Measurements from ENCODE around the gene CFAP74. TPM values are rescaled to one million over a fixed set of nuclear protein-coding genes. Genes with fewer than 3 reads are reported as not detected.

The CFAP74 gene
- total RNA-seq, 1 experiment from 2014 or later = not detected

GRCh38 chr1:2049225-2049717 is 45.7 kb upstream of the CFAP74 start:
- DNase-seq = no peak
- no peak overlapping the region for H3K4me3 ChIP-seq (ENCODE audit: low read length)

GRCh38 chr1:2047749-2048729 is 44.5 kb upstream of the CFAP74 start:
- Histone ChIP-seq H2AFZ (ENCODE audit: low read length) (no peak overlapping the region), H3K27me3 (ENCODE audit: low read length) (no peaks in the 10 kb centered on the region), H3K4me1 (ENCODE audit: low read length) (no peaks in the 10 kb centered on the region), H3K27ac (ENCODE audit: low read length) (no peak overlapping the region), H4K20me1 (ENCODE audit: insufficient read depth, low read depth, low read length) (0 out of 2 replicates have a peak, but pooled peaks cover 3% of the 10 kb centered on the region), H3K36me3 (ENCODE audit: insufficient read depth, low read length) (no peaks in the 10 kb centered on the region), H3K9me2 (replicated peaks; ENCODE audit: insufficient read depth, low read length) (no peaks in the 10 kb centered on the region), H3K4me3 (ENCODE audit: low read length) (no peak overlapping the region), H3K4me2 (ENCODE audit: low read depth, low read length, poor library complexity, severe bottlenecking) (no peak overlapping the region), H3K9ac (ENCODE audit: low read length) (no peak overlapping the region), H3K9me3 (ENCODE audit: low read length) (no peaks in the 10 kb centered on the region), H3K79me2 (ENCODE audit: low read length) (no peaks in the 10 kb centered on the region)
- no peak for DNase-seq

More at GRCh38 chr1:2049225-2049717, 45.7 kb upstream of the CFAP74 start:
- Histone ChIP-seq H3K79me2 (ENCODE audit: low read length) (no peaks in the 10 kb centered on the region), H4K20me1 (ENCODE audit: insufficient read depth, low read depth, low read length) (0 out of 2 replicates have a peak, but pooled peaks cover 3% of the 10 kb centered on the region), H3K9ac (ENCODE audit: low read length) (no peak overlapping the region), H3K27me3 (ENCODE audit: low read length) (no peaks in the 10 kb centered on the region), H3K4me2 (ENCODE audit: low read depth, low read length, poor library complexity, severe bottlenecking) (no peak overlapping the region), H3K36me3 (ENCODE audit: insufficient read depth, low read length) (no peaks in the 10 kb centered on the region), H3K27ac (ENCODE audit: low read length) (no peak overlapping the region), H3K4me1 (ENCODE audit: low read length) (no peaks in the 10 kb centered on the region), H3K9me2 (replicated peaks; ENCODE audit: insufficient read depth, low read length) (no peaks in the 10 kb centered on the region), H2AFZ (ENCODE audit: low read length) (no peak overlapping the region), H3K9me3 (ENCODE audit: low read length) (no peaks in the 10 kb centered on the region)

GRCh38 chr1:2046953-2047748 is 43.6 kb upstream of the CFAP74 start:
- H3K4me2 ChIP-seq (ENCODE audit: low read depth, low read length, poor library complexity, severe bottlenecking) = no peak overlapping the region
- no peak for DNase-seq

GRCh38 chr1:2046174-2046917 is 42.8 kb upstream of the CFAP74 start:
- no peak overlapping the region for H2AFZ ChIP-seq (ENCODE audit: low read length)
- H3K27me3 ChIP-seq (ENCODE audit: low read length) = no peaks in the 10 kb centered on the region
- no peak overlapping the region for H3K4me2 ChIP-seq (ENCODE audit: low read depth, low read length, poor library complexity, severe bottlenecking)
- no peaks in the 10 kb centered on the region for H3K9me3 ChIP-seq (ENCODE audit: low read length)
- H3K27ac ChIP-seq (ENCODE audit: low read length) = no peak overlapping the region
- no peaks in the 10 kb centered on the region for H3K9me2 ChIP-seq (replicated peaks; ENCODE audit: insufficient read depth, low read length)
- H4K20me1 ChIP-seq (ENCODE audit: insufficient read depth, low read depth, low read length) = 0 out of 2 replicates have a peak, but pooled peaks cover 3% of the 10 kb centered on the region
- H3K79me2 ChIP-seq (ENCODE audit: low read length) = no peaks in the 10 kb centered on the region
- no peaks in the 10 kb centered on the region for H3K36me3 ChIP-seq (ENCODE audit: insufficient read depth, low read length)
- no peak overlapping the region for H3K4me3 ChIP-seq (ENCODE audit: low read length)
- DNase-seq = peak; percentile 80
- H3K9ac ChIP-seq (ENCODE audit: low read length) = no peak overlapping the region
- H3K4me1 ChIP-seq (ENCODE audit: low read length) = no peaks in the 10 kb centered on the region

More at GRCh38 chr1:2046953-2047748, 43.6 kb upstream of the CFAP74 start:
- H2AFZ ChIP-seq (ENCODE audit: low read length) = no peak overlapping the region
- H3K9ac ChIP-seq (ENCODE audit: low read length) = no peak overlapping the region
- H3K9me2 ChIP-seq (replicated peaks; ENCODE audit: insufficient read depth, low read length) = no peaks in the 10 kb centered on the region
- no peaks in the 10 kb centered on the region for H3K9me3 ChIP-seq (ENCODE audit: low read length)
- no peak overlapping the region for H3K27ac ChIP-seq (ENCODE audit: low read length)
- 0 out of 2 replicates have a peak, but pooled peaks cover 3% of the 10 kb centered on the region for H4K20me1 ChIP-seq (ENCODE audit: insufficient read depth, low read depth, low read length)
- H3K36me3 ChIP-seq (ENCODE audit: insufficient read depth, low read length) = no peaks in the 10 kb centered on the region
- H3K79me2 ChIP-seq (ENCODE audit: low read length) = no peaks in the 10 kb centered on the region
- H3K4me1 ChIP-seq (ENCODE audit: low read length) = no peaks in the 10 kb centered on the region
- no peak overlapping the region for H3K4me3 ChIP-seq (ENCODE audit: low read length)
- no peaks in the 10 kb centered on the region for H3K27me3 ChIP-seq (ENCODE audit: low read length)

- H3K4me3 ChIP-seq (ENCODE audit: low read length) = no peak overlapping the region
- no peak overlapping the region for H3K4me2 ChIP-seq (ENCODE audit: low read depth, low read length, poor library complexity, severe bottlenecking)
- no peaks in the 10 kb centered on the region for H3K27me3 ChIP-seq (ENCODE audit: low read length)
Measured at GRCh38 chr1:2045468-2046173, 42.0 kb upstream of the CFAP74 start.

GRCh38 chr1:2044510-2045319 is 41.1 kb upstream of the CFAP74 start:
- Histone ChIP-seq H3K9ac (ENCODE audit: low read length) (no peak overlapping the region), H3K4me3 (ENCODE audit: low read length) (no peak overlapping the region), H3K9me2 (replicated peaks; ENCODE audit: insufficient read depth, low read length) (no peaks in the 10 kb centered on the region), H3K4me1 (ENCODE audit: low read length) (no peaks in the 10 kb centered on the region), H2AFZ (ENCODE audit: low read length) (no peak overlapping the region), H3K36me3 (ENCODE audit: insufficient read depth, low read length) (no peaks in the 10 kb centered on the region), H3K4me2 (ENCODE audit: low read depth, low read length, poor library complexity, severe bottlenecking) (no peak overlapping the region), H3K27me3 (ENCODE audit: low read length) (no peaks in the 10 kb centered on the region), H3K79me2 (ENCODE audit: low read length) (no peaks in the 10 kb centered on the region), H3K9me3 (ENCODE audit: low read length) (no peaks in the 10 kb centered on the region), H4K20me1 (ENCODE audit: insufficient read depth, low read depth, low read length) (0 out of 2 replicates have a peak, but pooled peaks cover 3% of the 10 kb centered on the region), H3K27ac (ENCODE audit: low read length) (no peak overlapping the region)
- peak; percentile 86 for DNase-seq

More at GRCh38 chr1:2045468-2046173, 42.0 kb upstream of the CFAP74 start:
- no peak overlapping the region for H3K9ac ChIP-seq (ENCODE audit: low read length)
- no peak overlapping the region for H3K27ac ChIP-seq (ENCODE audit: low read length)
- H4K20me1 ChIP-seq (ENCODE audit: insufficient read depth, low read depth, low read length) = 0 out of 2 replicates have a peak, but pooled peaks cover 3% of the 10 kb centered on the region
- H3K9me2 ChIP-seq (replicated peaks; ENCODE audit: insufficient read depth, low read length) = no peaks in the 10 kb centered on the region
- no peaks in the 10 kb centered on the region for H3K36me3 ChIP-seq (ENCODE audit: insufficient read depth, low read length)
- DNase-seq = no peak
- H3K9me3 ChIP-seq (ENCODE audit: low read length) = no peaks in the 10 kb centered on the region
- no peaks in the 10 kb centered on the region for H3K79me2 ChIP-seq (ENCODE audit: low read length)
- H2AFZ ChIP-seq (ENCODE audit: low read length) = no peak overlapping the region
- H3K4me1 ChIP-seq (ENCODE audit: low read length) = no peaks in the 10 kb centered on the region

- Histone ChIP-seq H3K27ac (ENCODE audit: low read length) (no peak overlapping the region), H3K4me2 (ENCODE audit: low read depth, low read length, poor library complexity, severe bottlenecking) (no peak overlapping the region), H3K9me3 (ENCODE audit: low read length) (no peaks in the 10 kb centered on the region), H3K9ac (ENCODE audit: low read length) (no peak overlapping the region), H3K36me3 (ENCODE audit: insufficient read depth, low read length) (no peaks in the 10 kb centered on the region), H4K20me1 (ENCODE audit: insufficient read depth, low read depth, low read length) (0 out of 2 replicates have a peak, but pooled peaks cover 3% of the 10 kb centered on the region), H3K4me1 (ENCODE audit: low read length) (no peaks in the 10 kb centered on the region), H2AFZ (ENCODE audit: low read length) (no peak overlapping the region), H3K79me2 (ENCODE audit: low read length) (no peaks in the 10 kb centered on the region), H3K9me2 (replicated peaks; ENCODE audit: insufficient read depth, low read length) (no peaks in the 10 kb centered on the region), H3K27me3 (ENCODE audit: low read length) (no peaks in the 10 kb centered on the region), H3K4me3 (ENCODE audit: low read length) (no peak overlapping the region)
- DNase-seq = no peak
Measured at GRCh38 chr1:2043886-2044285, 40.3 kb upstream of the CFAP74 start.

Data from Karpas-422 (cell line).